CD14-positive monocyte (primary cell): ENCODE data around the gene ATXN2. TPM values are rescaled to one million over a fixed set of nuclear protein-coding genes. Genes with fewer than 3 reads are reported as not detected.
"Not testable (repeated sequence)": the region's sequence is repeated elsewhere in the genome, so short reads cannot be mapped to it uniquely, and the experiment has no call there.

ENCODE experiments used
- DNase-seq, 3 donors: peaks; one replicate each; pipeline ENCODE4 v3.0.0-alpha.2; 2011 to 2022
- H2AFZ ChIP-seq: 2 replicates; pipeline ENCODE4 v1.6.0; 2012; ENCODE audit warnings: mild to moderate bottlenecking, low read depth, low read length, inconsistent platforms; ENCODE audit not compliant: insufficient read depth, poor library complexity, severe bottlenecking
- H3K27ac ChIP-seq, 2 donors: 1 replicate in 1 of 2; 2 replicates in 1 of 2; pipeline ENCODE4 v1.5.1; 2012 to 2013; ENCODE audit warnings: low read length in 2 of 2, control low read depth in 1 of 2, inconsistent platforms in 1 of 2, low read depth in 1 of 2, mild to moderate bottlenecking in 1 of 2
- H3K27me3 ChIP-seq, 2 donors: one replicate each; pipeline versions ENCODE4 v1.6.0 to v1.6.1; 2011 to 2013; ENCODE audit warnings: low read length in 2 of 2; ENCODE audit not compliant: control insufficient read depth in 2 of 2, insufficient read depth in 2 of 2
- H3K36me3 ChIP-seq, 2 donors: replicated peaks in 1 of 2; 1 replicate in 1 of 2; 2 replicates in 1 of 2; pipeline versions ENCODE4 v1.5.1 to v1.6.1; 2012 to 2013; ENCODE audit warnings: low read length in 2 of 2, control low read depth in 1 of 2, inconsistent platforms in 1 of 2, mild to moderate bottlenecking in 1 of 2; ENCODE audit not compliant: insufficient read depth in 2 of 2, control insufficient read depth in 1 of 2
- H3K4me1 ChIP-seq, 2 donors: 1 replicate in 1 of 2; 2 replicates in 1 of 2; pipeline versions ENCODE4 v1.5.1 to v1.6.1; 2012 to 2013; ENCODE audit warnings: low read length in 2 of 2, control low read depth in 1 of 2, inconsistent platforms in 1 of 2, mild to moderate bottlenecking in 1 of 2, moderate library complexity in 1 of 2; ENCODE audit not compliant: insufficient read depth in 2 of 2, control insufficient read depth in 1 of 2
- H3K4me2 ChIP-seq: replicated peaks from 2 replicates; pipeline ENCODE3; 2012; ENCODE audit warnings: low read length, moderate library complexity, mild to moderate bottlenecking; ENCODE audit not compliant: poor library complexity, severe bottlenecking; ENCODE audit errors: extremely low read depth
- H3K4me3 ChIP-seq, 3 experiments: fragments of 200-600 bp in 1 of 3; sonication (generic) in 1 of 3; replicated peaks in 1 of 3; 1 replicate in 2 of 3; 2 replicates in 1 of 3; pipeline ENCODE4 v1.5.1; 2011 to 2013; ENCODE audit warnings: low read length in 3 of 3, mild to moderate bottlenecking in 3 of 3, control low read depth in 2 of 3, low read depth in 2 of 3, inconsistent platforms in 1 of 3, moderate library complexity in 1 of 3
- H3K79me2 ChIP-seq: 2 replicates; pipeline ENCODE4 v1.6.0; 2012; ENCODE audit warnings: mild to moderate bottlenecking, control low read depth, inconsistent platforms, low read length, moderate library complexity; ENCODE audit not compliant: insufficient read depth
- H3K9ac ChIP-seq: 2 replicates; pipeline ENCODE4 v1.6.0; 2017; ENCODE audit warnings: low read length, mild to moderate bottlenecking; ENCODE audit not compliant: insufficient read depth, poor library complexity, severe bottlenecking
- H3K9me3 ChIP-seq, 2 donors: replicated peaks in 1 of 2; 1 replicate in 1 of 2; 2 replicates in 1 of 2; pipeline versions ENCODE4 v1.5.1 to v1.6.1; 2012 to 2013; ENCODE audit warnings: low read length in 2 of 2, control low read depth in 1 of 2; ENCODE audit not compliant: control insufficient read depth in 1 of 2, insufficient read depth in 1 of 2
- H4K20me1 ChIP-seq: 2 replicates; pipeline ENCODE4 v1.6.0; 2012; ENCODE audit warnings: mild to moderate bottlenecking, low read length, control low read depth, moderate library complexity; ENCODE audit not compliant: insufficient read depth
- H3K27ac Mint-ChIP-seq, 7 donors: one replicate each; pipeline ENCODE4 v1.8.0; 2020; ENCODE audit warnings: mild to moderate bottlenecking in 7 of 7, mixed read lengths in 7 of 7, moderate library complexity in 6 of 7, inconsistent platforms in 2 of 7
- H3K27me3 Mint-ChIP-seq, 3 donors: one replicate each; pipeline ENCODE4 v1.8.0; 2021 to 2022; ENCODE audit warnings: low read depth in 3 of 3, mild to moderate bottlenecking in 3 of 3, mixed read lengths in 3 of 3, moderate library complexity in 3 of 3, inconsistent platforms in 1 of 3
- H3K36me3 Mint-ChIP-seq, 2 donors: one replicate each; pipeline ENCODE4 v1.8.0; 2020; ENCODE audit warnings: mixed read lengths in 2 of 2, inconsistent platforms in 1 of 2, mild to moderate bottlenecking in 1 of 2
- H3K4me1 Mint-ChIP-seq: one replicate; pipeline ENCODE4 v1.8.0; 2020; ENCODE audit warnings: mild to moderate bottlenecking, mixed read lengths
- H3K4me3 Mint-ChIP-seq, 2 donors: one replicate each; pipeline ENCODE4 v1.8.0; 2020; ENCODE audit warnings: mild to moderate bottlenecking in 2 of 2, mixed read lengths in 2 of 2, moderate library complexity in 1 of 2
- H3K9me3 Mint-ChIP-seq, 7 donors: one replicate each; pipeline ENCODE4 v1.8.0; 2020 to 2022; ENCODE audit warnings: mixed read lengths in 7 of 7, mild to moderate bottlenecking in 6 of 7, moderate library complexity in 6 of 7, inconsistent platforms in 2 of 7
- CTCF ChIP-seq: fragments of 200-600 bp; IDR thresholded peaks from one replicate; pipeline ENCODE4 v1.8.0; 2022; ENCODE audit warnings: antibody characterized with exemption, mild to moderate bottlenecking
- WGBS: methylation state at CpG from one replicate; pipeline ENCODE4 v1.1.5; 2013; ENCODE audit warnings: missing lambda C conversion rate; ENCODE audit not compliant: insufficient coverage; 5-methylcytosine and 5-hydroxymethylcytosine counted together
- intact Hi-C, 2 donors: fragments of 100-400 bp; cut with micrococcal nuclease; formaldehyde crosslinking; loops; one replicate each; pipeline versions ENCODE4 v1.15.0 to v1.15.1; 2023
- polyA plus RNA-seq, 3 donors: library from polyadenylated mRNA; depleted of rRNA in 1 of 3; unstranded in 2 of 3; stranded (reverse) in 1 of 3; fragments of 300-500 nt in 2 of 3; fragments of >200 nt in 1 of 3; fragmentation: Illumina TruSeq in 2 of 3; gene quantifications; 1 replicate in 2 of 3; 2 replicates in 1 of 3; pipeline ENCODE4 v1.2.3, GENCODE V29; 2012 to 2021

Gene ATXN2
- polyA plus RNA-seq, 3 donors: 4.3 to 28.8 (median 11.9) TPM

GRCh38 chr12:111519083-111519482 is 80.0 kb downstream of the ATXN2 start:
- Histone ChIP-seq H3K4me2 (no peak overlapping the region), H3K9me3 (no peaks in the 10 kb centered on the region), H3K36me3 (peaks cover 88 to 97% of the 10 kb centered on the region in 2 donors), H3K27me3 (no peaks in the 10 kb centered on the region), H3K79me2 (no peaks in the 10 kb centered on the region), H2AFZ (no peak overlapping the region), H3K4me1 (no peaks in the 10 kb centered on the region), H4K20me1 (no peaks in the 10 kb centered on the region), H3K9ac (no peak overlapping the region), H3K4me3 (no peak overlapping the region), H3K27ac (no peak overlapping the region)
- no peak for DNase-seq
- H3K27me3 Mint-ChIP-seq: no peaks in the 10 kb centered on the region
- intact Hi-C loops: no loop called here
- H3K27ac Mint-ChIP-seq: no peak overlapping the region
- no peak for TF ChIP-seq CTCF
- H3K4me3 Mint-ChIP-seq: no peak overlapping the region
- no peaks in the 10 kb centered on the region for H3K4me1 Mint-ChIP-seq
- H3K9me3 Mint-ChIP-seq: no peaks in the 10 kb centered on the region
- H3K36me3 Mint-ChIP-seq: peaks cover 32 to 37% of the 10 kb centered on the region in 2 donors

- WGBS: no CpG with 5 or more reads among the region's 6 CpGs
- H3K9me3 ChIP-seq, intact Hi-C loops, H3K4me3 Mint-ChIP-seq, H2AFZ ChIP-seq, DNase-seq, H3K79me2 ChIP-seq, H3K4me3 ChIP-seq, H4K20me1 ChIP-seq, H3K9ac ChIP-seq, H3K27ac Mint-ChIP-seq, H3K27me3 Mint-ChIP-seq, H3K27me3 ChIP-seq, H3K4me1 ChIP-seq, H3K27ac ChIP-seq, H3K4me1 Mint-ChIP-seq, H3K4me2 ChIP-seq, H3K9me3 Mint-ChIP-seq: not testable (repeated sequence)
- peaks cover 54 to 83% of the 10 kb centered on the region in 2 donors for H3K36me3 ChIP-seq
- peaks cover 67 to 88% of the 10 kb centered on the region in 2 donors for H3K36me3 Mint-ChIP-seq
These were observed 91.4 kb downstream of the ATXN2 start for GRCh38 chr12:111507719-111508118.

- H3K9me3 ChIP-seq, intact Hi-C loops, H4K20me1 ChIP-seq, H3K4me2 ChIP-seq, H3K4me1 ChIP-seq, H3K4me3 Mint-ChIP-seq, H3K79me2 ChIP-seq, H3K4me3 ChIP-seq, DNase-seq, H3K27me3 ChIP-seq, H3K27ac Mint-ChIP-seq, H3K9ac ChIP-seq, H3K27ac ChIP-seq, H2AFZ ChIP-seq, H3K4me1 Mint-ChIP-seq, H3K9me3 Mint-ChIP-seq, H3K27me3 Mint-ChIP-seq: not testable (repeated sequence)
- WGBS: 100% methylated on average over 6 of the region's 31 CpGs
- H3K36me3 Mint-ChIP-seq: peaks cover 66 to 87% of the 10 kb centered on the region in 2 donors
- H3K36me3 ChIP-seq: peaks cover 52 to 83% of the 10 kb centered on the region in 2 donors
These were observed 91.9 kb downstream of the ATXN2 start for GRCh38 chr12:111507258-111507657.
